Brain pericyte (primary cell): ENCODE measurements around the gene TMEM147.

ENCODE experiments used
- DNase-seq: peaks from one replicate; pipeline ENCODE4 v3.0.0-alpha.2; 2012; ENCODE audit warnings: low read depth, low spot score

TMEM147 gene

DNA sequence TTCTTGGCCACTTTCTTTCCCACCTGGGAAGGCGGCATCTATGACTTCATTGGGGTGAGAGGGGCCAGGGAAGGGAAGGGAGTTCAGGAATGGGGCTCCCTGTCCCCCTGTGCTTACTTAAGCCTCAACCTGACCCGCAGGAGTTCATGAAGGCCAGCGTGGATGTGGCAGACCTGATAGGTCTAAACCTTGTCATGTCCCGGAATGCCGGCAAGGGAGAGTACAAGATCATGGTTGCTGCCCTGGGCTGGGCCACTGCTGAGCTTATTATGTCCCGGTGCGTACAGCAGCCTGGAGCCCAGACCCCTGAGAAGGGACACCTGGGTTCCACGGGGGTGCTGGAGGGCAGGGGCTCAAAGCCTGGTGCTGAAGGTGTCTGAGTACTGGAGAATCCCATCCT, 1.1 kb downstream of the TMEM147 start:
- no peak for DNase-seq

GRCh38 chr19:35549174-35549788, 3.9 kb downstream of the TMEM147 start:
- no peak for DNase-seq

GRCh38 chr19:35549879-35550523, 4.6 kb downstream of the TMEM147 start:
- no peak for DNase-seq

- no peak for DNase-seq
These were observed 5.8 kb downstream of the TMEM147 start for GRCh38 chr19:35551091-35551810.

DNA sequence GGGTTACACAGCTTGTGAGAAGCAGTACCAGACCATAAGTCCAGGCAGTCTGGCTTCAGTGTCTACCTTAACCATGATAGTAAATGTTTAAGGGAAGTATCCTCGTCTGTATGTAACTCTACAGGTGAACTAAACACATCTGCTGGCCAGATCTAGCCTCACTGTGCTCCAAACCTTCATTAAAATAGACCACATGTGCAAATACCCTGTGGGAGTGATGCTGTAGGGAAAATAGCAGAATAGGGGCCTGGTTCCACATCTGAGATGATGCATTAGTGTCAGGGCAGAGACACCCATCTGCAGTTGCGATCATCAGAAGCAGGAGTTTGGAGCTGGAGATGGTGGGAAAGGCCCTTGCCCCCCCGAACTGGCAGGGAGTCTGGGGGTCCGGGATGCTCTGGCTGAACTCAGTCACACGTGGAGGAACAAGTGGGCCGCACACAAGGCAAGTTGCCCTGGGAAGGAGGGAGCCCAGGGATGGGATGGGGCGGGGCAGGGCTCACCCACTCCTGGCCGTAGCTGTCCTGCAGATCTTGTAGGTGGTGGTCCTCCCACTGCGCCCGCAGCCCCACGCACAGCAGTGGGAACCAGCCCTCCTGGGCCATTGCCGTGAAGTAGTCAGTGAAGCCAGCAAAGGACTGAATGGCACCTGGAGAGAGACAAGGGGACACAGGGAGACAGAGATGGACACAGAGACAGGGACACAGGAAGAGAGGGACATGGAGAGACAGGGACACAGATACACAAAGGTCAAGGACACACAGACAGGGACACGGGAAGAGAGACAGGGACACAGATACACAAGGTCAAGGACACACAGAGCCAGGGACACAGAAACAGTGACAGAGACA, 7.3 kb downstream of the TMEM147 start:
- DNase-seq, result no peak

GRCh38 chr19:35553385-35554000, 8.1 kb downstream of the TMEM147 start:
- no peak for DNase-seq

DNA sequence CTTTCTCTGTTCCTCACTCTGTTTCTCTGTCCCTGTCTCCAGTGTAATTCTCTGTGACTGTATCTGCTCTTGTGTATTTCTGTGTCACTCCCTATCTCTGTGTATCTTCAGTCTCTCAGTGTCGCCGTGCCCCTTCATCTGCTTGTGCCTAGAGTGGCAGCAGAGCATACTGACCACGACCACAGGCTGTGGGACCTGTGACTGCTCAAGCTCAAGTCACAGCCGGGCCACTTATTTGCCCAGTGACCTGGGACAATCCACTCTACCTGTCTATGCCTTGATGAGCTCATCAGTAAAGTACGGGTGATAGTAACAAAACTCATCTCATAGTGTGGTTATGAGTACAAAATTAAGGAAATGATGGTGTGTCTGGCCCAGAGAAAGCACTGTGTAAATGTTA, 8.7 kb downstream of the TMEM147 start:
- DNase-seq, result no peak

GRCh38 chr19:35555301-35556005, 10.0 kb downstream of the TMEM147 start:
- no peak for DNase-seq

DNA sequence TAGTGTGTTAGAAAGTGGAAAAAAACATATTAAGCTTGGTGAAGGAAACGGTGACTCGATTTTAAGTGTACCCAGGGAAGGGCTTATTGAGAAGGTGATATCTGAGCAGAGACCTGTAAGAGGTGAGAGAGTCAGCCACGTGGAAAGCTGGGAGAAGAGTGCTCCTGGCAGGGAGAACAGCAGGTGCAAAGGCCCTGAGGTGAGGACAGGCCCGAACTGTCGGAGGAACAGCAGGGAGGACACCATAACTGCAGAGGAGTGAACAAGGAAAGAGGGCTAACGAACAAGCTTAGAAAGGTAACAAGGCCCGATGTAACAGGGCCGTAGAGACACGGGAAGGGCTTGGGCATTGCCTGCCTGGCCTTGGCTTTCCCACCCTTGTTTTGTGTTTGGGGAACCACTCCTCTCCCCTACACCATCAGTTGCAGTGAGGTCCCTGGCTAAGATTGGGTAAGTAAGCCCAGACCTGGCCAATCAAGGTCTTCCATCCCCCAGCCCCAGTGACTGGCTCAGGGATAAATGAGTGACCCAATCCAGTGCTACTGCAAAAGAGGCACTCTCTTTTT, 10.7 kb downstream of the TMEM147 start:
- DNase-seq, result no peak

DNA sequence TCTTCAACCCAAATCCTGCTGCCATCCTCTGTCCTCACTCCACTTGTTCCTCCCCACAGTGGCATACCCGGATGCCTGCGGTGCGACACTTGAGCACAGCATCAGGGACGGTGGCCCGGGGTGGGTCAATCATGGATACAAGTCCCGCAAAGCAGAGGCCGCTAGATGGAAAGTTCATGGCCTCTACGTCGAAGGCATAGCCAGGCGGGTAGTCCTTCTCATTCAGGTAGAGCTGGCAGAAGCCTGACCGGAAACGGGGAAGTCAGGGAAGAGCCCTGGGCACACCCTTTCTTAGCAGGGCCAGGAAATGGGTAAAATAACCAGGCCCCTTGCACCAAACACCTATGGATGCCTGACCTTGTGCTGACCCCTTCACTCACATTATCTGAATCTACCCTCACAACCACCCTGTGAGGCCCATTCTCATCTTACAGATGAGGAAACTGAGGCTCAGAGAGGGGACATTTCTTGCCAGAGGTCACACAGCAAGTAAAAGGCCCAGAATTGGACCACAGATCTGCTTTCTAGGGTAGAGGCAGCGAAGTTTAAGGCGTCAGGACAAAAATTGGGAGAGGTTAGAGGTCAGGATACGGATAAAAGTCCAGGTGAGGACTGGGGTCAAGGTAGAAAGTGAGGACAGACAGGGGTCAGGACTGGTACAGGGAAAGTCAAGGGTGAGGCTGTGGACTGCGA, 11.6 kb downstream of the TMEM147 start:
- no peak for DNase-seq

GRCh38 chr19:35557539-35558399, 12.3 kb downstream of the TMEM147 start:
- no peak for DNase-seq

GRCh38 chr19:35558400-35559280, 13.2 kb downstream of the TMEM147 start:
- no peak for DNase-seq

- no peak for DNase-seq
These were observed 13.8 kb downstream of the TMEM147 start for GRCh38 chr19:35559281-35559659.

DNA sequence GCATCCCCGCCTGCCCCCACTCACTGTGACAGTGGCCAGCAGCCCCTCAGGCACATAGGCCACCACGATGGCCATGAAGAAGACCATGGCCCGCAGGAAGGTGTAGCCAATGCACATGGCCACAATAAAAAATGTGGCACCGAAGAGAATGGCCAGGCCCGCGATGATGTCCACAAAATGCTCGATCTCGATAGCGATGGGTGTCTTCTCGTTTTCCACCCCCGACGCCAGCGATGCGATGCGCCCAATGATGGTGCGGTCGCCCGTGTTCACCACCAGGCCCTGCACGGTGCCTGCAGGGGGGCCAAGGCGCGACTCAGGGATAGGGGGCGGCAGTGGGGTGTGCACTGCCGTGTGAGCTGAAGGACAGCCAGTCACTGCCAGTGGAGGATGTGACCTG, 14.4 kb downstream of the TMEM147 start:
- no peak for DNase-seq

GRCh38 chr19:35560271-35560670, 14.8 kb downstream of the TMEM147 start:
- no peak for DNase-seq

GRCh38 chr19:35560677-35561076, 15.3 kb downstream of the TMEM147 start:
- no peak for DNase-seq

DNA sequence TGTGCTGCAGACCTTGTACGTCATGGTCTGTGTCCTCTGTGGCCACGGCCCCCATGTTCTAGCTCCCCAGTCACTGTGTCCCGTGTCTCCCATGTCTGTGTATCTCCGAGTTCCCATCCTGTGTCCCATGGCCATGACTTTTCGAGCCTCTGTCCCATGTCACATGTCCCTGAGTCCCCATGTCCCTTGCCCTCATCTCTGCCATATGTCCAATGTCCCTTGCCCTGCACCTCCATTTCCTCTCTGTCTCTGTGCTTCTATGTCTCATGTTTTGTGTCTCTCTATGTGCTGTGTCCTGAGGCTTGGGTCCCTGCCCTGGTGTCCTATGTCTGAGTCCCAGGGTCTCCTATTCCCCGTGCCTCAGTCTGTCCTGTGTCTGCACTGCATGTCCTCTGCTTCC, 16.0 kb downstream of the TMEM147 start:
- DNase-seq, result no peak

DNA sequence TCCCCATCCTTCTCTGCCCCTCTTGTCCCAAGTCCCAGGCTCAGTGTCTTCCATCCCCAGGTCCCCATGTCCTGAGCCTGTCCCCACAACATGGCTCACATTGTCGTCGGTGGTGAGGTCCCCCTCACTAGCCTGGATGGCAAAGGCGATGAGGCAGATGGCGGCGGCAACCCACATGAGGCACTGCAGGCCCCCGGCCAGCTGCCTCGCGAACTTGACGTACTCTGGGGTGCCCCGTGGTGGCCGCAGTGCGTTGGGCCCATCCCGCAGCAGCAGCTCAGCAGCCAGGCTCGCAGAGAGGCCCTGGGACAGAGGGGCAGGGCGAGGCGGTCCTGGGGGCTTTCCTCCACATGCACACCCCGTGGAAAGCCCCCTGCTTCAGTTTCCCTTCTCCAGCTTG, 16.9 kb downstream of the TMEM147 start:
- DNase-seq, result no peak
